ENCODE results near the gene GMEB1.

Gene GMEB1

DNA sequence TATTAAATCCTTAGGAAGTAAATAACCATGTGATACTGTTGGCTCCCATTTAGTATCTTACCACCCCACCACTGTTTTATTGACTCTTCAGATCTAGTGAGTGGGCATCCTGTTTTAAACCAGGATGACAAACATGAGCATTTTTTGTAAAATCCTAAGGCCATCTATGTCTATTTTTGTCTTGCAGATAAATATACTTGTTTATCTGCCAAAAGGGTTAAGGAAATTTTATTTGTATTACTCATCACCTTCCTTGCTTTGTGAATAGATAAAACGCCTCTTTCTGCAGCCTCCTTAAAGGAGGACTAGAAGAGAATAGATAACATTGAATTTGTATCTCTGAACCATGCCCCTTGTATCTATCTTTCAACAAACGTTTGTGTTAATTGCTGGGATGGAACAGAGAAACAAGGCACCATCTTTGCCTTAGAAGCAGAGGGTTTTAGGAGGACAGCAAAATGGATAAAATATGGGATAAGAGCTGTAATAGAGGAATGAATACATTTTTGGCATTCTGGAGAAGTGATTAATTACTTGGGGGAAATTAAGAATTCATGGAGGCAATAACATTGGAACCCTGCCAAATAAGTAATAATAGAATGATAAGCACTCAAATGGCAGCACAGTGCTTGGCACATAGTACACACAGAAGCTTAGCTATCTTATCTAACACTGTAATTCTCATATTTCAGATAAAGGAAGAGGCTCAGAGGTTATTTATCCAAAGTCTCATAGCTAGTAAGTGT, 82.9 kb downstream of the GMEB1 start:
- no peak for DNase-seq

DNA sequence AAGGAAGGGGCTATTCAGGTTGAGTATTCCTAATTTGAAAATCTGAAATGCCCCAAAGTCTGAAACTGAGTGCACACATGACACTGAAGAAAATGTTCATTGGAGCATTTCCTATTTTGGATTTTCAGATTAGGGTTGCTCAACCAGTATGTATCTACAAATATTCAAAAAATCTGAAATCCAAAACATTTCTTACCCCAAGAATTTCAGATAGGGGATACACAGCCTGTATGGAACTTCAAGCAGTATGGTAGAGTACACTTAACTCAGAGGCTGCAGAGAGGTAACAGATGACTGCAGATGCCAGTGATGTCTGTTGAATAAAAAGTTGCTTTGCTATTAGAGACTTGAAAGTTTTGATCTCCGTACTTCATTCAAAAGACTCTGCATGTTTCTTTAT, 87.1 kb downstream of the GMEB1 start:
- DNase-seq: no peak

DNA sequence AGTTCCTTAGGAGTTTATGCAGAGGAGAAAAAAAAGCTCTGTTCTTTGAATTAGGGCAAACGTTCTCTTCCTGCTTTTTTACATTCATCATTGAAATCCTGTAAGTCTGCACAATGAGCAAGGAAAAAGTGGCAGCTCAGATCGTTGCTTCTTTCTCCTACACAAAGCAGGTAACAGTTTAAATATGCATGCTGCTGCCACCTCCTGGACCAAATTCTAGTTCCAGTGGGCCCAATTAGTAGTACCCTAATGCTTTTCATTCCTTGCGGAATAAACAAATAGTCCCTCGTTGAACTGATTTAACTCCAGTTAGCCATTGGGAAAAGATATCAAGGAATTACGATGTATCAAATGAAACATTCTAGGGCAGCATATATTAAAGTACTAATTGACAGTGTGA, 88.3 kb downstream of the GMEB1 start:
- DNase-seq: no peak

GRCh38 chr1:28758420-28758819, 89.8 kb downstream of the GMEB1 start:
- no peak for DNase-seq

DNA sequence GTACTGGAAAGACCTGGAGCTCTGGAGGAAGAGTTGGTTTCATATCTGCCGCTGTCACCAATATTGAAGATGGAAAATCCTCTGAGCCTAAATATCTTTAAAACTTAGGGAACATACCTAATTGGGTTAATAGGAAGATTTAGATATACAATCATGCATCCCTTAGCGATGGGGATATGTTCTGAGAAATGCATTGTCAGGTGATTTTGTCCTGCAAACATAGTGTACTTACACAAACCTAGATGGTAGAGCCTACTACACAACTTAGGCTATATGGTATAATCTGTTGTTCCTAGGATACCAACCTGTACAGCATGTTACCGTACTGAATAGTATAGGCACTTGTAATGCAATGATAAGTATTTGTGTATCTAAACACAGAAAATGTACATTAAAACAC, 90.7 kb downstream of the GMEB1 start:
- DNase-seq: no peak

- DNase-seq: no peak
Measured at GRCh38 chr1:28761189-28761588, 92.6 kb downstream of the GMEB1 start.

DNA sequence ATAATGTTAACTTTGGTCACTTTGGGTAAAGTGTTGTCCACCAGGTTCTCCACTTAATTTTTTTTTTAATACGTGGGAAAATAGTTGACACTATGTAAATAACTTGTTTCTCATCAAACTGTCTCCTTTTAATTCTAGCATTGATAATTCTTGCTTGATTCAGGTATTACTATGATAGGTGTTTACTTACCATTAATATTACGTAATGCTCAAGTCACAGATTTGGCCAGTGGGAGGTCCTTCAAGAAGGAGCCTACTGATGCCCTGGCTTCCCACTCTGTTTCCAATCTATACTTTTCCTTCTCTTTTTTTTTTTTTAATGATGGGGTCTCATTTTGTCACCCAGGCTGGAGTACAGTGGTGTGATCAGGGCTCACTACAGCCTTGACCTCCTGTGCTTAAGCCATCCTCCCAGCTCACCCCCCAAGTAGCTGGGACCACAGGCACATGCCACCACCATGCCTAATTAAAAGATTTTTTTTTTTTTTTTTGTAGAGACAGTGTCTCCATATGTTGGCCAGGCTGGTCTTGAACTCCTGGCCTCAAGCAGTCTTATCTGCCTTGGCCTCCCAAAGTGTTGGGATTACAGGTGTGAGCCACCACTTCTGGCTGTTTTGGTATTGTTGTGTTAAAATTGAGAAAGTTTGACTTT, 98.1 kb downstream of the GMEB1 start:
- no peak for DNase-seq
